MCF 10A (cell line): ENCODE measurements around the gene SCUBE1. TPM values are rescaled to one million over a fixed set of nuclear protein-coding genes. Genes with fewer than 3 reads are reported as not detected.

Source experiments
- BruUV-seq: library from RNA; stranded (reverse); fragments of 400-500 nt; replicated peaks from 2 replicates; lab custom pipeline; 2021; lab: Mats Ljungman, UMichigan
- CTCF ChIA-PET: fragments of 300-600 bp; sonication (Branson Sonifier 250); formaldehyde crosslinking; extraction: SDS; loops from one replicate; lab custom pipeline; 2021; ENCODE audit warnings: antibody characterized with exemption, inconsistent platforms; lab: Yijun Ruan, JAX
- POLR2A ChIA-PET: fragments of 300-600, 350-650 bp; sonication (Branson Sonifier 250); formaldehyde crosslinking; extraction: SDS; loops from one replicate; lab custom pipeline; 2020; ENCODE audit warnings: antibody characterized with exemption, inconsistent platforms; lab: Yijun Ruan, JAX
- DNase-seq: peaks from one replicate; pipeline ENCODE4 v3.0.0-alpha.2; 2018; ENCODE audit not compliant: unreplicated experiment
- H3K27ac Mint-ChIP-seq: one replicate; pipeline ENCODE4 v1.8.0; 2022; ENCODE audit warnings: mild to moderate bottlenecking, low read depth, mixed read lengths; ENCODE audit not compliant: unreplicated experiment
- H3K27me3 Mint-ChIP-seq: one replicate; pipeline ENCODE4 v1.8.0; 2022; ENCODE audit warnings: mixed read lengths; ENCODE audit not compliant: insufficient read depth, unreplicated experiment
- H3K36me3 Mint-ChIP-seq: one replicate; pipeline ENCODE4 v1.8.0; 2022; ENCODE audit warnings: mild to moderate bottlenecking, moderate library complexity, mixed read lengths; ENCODE audit not compliant: insufficient read depth, unreplicated experiment
- H3K4me1 Mint-ChIP-seq: one replicate; pipeline ENCODE4 v1.8.0; 2022; ENCODE audit warnings: mixed read lengths; ENCODE audit not compliant: insufficient read depth, unreplicated experiment
- H3K4me3 Mint-ChIP-seq: one replicate; pipeline ENCODE4 v1.8.0; 2022; ENCODE audit warnings: mild to moderate bottlenecking, moderate library complexity, mixed read lengths; ENCODE audit not compliant: unreplicated experiment
- H3K9me3 Mint-ChIP-seq: one replicate; pipeline ENCODE4 v1.8.0; 2022; ENCODE audit warnings: mixed read lengths; ENCODE audit not compliant: unreplicated experiment
- intact Hi-C: fragments of 100-400 bp; cut with micrococcal nuclease; formaldehyde crosslinking; loops from 2 replicates; pipeline ENCODE4 v1.14.1; 2022
- total RNA-seq: library from RNA; stranded (reverse); gene quantifications from 2 replicates; pipeline ENCODE4 v1.2.3, GENCODE V29; 2022
- TF ChIP-seq, protein P1 (sequence below): fragments of 200-600 bp; IDR thresholded peaks from one replicate; pipeline ENCODE4 v1.8.0; 2022; ENCODE audit warnings: antibody characterized with exemption, mild to moderate bottlenecking; ENCODE audit not compliant: unreplicated experiment

The SCUBE1 gene
- total RNA-seq, 1 experiment from 2014 or later = not detected

DNA sequence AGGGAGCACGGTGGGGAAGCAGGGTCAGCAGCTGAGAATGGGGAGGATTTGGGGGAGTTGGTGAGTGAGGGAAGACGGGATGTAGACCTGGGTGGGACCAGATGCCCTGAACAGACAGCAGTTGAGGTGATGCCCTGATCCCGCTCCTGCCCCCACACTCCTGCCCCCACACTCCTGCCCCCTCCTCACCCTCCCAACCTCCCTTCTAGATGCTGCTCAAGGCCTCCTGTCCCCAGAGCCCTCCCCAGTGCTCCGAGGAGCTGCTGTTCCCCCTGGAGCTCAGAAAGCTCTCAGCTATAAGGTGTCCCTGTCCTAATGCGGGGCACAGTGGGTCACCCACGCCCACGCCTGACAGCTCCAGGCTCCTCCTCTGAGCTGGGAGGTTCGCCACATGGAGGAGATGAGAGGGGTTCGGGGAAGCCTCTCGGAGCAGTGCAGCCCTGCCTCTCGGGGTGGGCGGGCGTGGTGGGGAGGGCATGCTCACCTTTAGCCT is 131.2 kb downstream of the SCUBE1 start:
- H3K4me1 Mint-ChIP-seq = no peaks in the 10 kb centered on the region
- DNase-seq = no peak
- no TSS peak for BruUV-seq
- H3K27me3 Mint-ChIP-seq = peaks cover 11% of the 10 kb centered on the region
- H3K4me3 Mint-ChIP-seq = no peak overlapping the region
- intact Hi-C loops = no loop called here
- H3K27ac Mint-ChIP-seq = no peak overlapping the region
- ChIA-PET CTCF (no interaction called here), POLR2A (interaction anchor here (0.9 kb wide), 1 partner anchor 1526 kb away, joined by 4 read pairs; no protein-coding TSS in a partner anchor)
- TF ChIP-seq, protein P1, sequence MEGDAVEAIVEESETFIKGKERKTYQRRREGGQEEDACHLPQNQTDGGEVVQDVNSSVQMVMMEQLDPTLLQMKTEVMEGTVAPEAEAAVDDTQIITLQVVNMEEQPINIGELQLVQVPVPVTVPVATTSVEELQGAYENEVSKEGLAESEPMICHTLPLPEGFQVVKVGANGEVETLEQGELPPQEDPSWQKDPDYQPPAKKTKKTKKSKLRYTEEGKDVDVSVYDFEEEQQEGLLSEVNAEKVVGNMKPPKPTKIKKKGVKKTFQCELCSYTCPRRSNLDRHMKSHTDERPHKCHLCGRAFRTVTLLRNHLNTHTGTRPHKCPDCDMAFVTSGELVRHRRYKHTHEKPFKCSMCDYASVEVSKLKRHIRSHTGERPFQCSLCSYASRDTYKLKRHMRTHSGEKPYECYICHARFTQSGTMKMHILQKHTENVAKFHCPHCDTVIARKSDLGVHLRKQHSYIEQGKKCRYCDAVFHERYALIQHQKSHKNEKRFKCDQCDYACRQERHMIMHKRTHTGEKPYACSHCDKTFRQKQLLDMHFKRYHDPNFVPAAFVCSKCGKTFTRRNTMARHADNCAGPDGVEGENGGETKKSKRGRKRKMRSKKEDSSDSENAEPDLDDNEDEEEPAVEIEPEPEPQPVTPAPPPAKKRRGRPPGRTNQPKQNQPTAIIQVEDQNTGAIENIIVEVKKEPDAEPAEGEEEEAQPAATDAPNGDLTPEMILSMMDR = no peak
- H3K36me3 Mint-ChIP-seq = no peaks in the 10 kb centered on the region
- H3K9me3 Mint-ChIP-seq = no peaks in the 10 kb centered on the region

DNA sequence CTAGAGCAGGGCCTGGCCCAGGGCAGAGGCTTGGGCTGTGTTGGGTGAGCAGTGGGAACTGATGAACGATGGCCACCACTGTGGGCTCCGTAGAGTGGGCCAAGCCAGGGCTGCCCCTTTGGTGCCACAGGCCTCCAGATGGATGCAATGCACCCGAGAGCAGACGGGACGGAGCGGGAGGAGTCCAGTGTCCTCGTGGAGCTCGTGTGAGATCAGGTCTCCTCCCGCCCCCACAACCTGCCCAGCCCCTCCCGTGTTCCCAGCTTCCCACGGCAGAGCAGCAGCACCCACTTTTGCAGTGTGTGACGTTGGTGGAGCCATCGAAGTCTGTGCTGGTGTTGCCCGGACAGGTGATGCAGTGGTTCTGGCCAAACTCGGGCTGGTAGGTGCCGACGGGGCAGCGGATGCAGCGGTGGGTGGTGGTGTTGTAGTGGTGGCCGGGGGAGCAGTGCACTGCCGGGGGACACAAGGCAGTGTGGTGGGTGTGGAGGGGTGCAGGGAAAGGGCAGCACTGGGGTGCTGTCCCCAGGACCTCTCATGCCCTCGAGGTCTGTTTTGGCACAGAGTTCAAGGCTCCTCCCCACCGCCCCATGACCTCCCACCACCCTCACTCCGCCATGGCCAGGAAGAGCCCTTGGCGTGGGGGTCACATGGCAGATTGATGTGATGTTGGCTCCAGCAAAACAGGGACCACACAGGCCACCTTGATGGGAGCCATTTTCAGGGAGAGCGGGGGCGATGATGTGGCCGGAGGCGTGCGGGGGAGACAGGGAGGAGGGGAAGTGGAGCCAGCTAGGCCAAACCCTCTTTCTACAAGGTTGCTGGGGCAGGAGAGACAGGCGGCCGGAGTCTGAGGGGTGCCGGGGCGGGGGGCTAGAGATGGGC is 132.3 kb downstream of the SCUBE1 start:
- Mint-ChIP-seq H3K27ac (no peak overlapping the region), H3K4me1 (no peaks in the 10 kb centered on the region), H3K27me3 (peaks cover 11% of the 10 kb centered on the region), H3K9me3 (no peaks in the 10 kb centered on the region), H3K4me3 (no peak overlapping the region), H3K36me3 (no peaks in the 10 kb centered on the region)
- BruUV-seq = no TSS peak
- TF ChIP-seq, protein P1 = no peak
- no peak for DNase-seq
- POLR2A ChIA-PET = no interaction called here
- intact Hi-C loops = no loop called here
- CTCF ChIA-PET = no interaction called here

DNA sequence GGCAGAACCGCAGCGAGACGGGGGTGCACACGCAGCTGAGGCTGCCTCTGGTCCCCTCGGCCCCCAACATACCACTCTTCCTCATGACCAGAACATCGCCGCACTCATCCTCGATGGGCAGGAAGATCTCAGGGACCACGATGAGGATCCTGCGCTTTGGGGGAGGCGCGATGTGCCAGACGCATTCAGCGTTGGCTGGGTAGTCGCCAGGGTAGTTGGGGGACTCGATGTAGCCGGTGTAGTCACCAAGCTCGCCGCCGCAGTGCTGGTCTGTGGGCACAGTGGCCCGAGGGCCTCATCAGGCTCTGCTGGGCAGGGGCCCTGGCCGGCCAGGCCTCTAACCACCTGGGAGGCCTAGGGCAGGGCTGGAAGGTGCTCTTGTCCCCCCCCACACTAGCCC is 133.2 kb downstream of the SCUBE1 start:
- H3K9me3 Mint-ChIP-seq = no peaks in the 10 kb centered on the region
- POLR2A ChIA-PET = no interaction called here
- DNase-seq = no peak
- no peak overlapping the region for H3K4me3 Mint-ChIP-seq
- intact Hi-C loops = no loop called here
- H3K4me1 Mint-ChIP-seq = no peaks in the 10 kb centered on the region
- CTCF ChIA-PET = no interaction called here
- H3K27me3 Mint-ChIP-seq = peaks cover 3% of the 10 kb centered on the region
- TF ChIP-seq, protein P1 = no peak
- no peaks in the 10 kb centered on the region for H3K36me3 Mint-ChIP-seq
- no peak overlapping the region for H3K27ac Mint-ChIP-seq
- no TSS peak for BruUV-seq

GRCh38 chr22:43209523-43209890 is 133.7 kb downstream of the SCUBE1 start:
- Mint-ChIP-seq H3K9me3 (no peaks in the 10 kb centered on the region), H3K4me1 (no peaks in the 10 kb centered on the region), H3K36me3 (no peaks in the 10 kb centered on the region), H3K27me3 (no peaks in the 10 kb centered on the region), H3K4me3 (no peak overlapping the region), H3K27ac (no peak overlapping the region)
- ChIA-PET CTCF (no interaction called here), POLR2A (interaction anchor here (0.6 kb wide), 1 partner anchor 602 kb away, joined by 3 read pairs; the partner anchor contains the start of gene EFCAB6)
- TF ChIP-seq, protein P1 = no peak
- intact Hi-C loops = no loop called here
- no peak for DNase-seq
- BruUV-seq = no TSS peak
